COR-L47 (cell line): ENCODE data around the gene GPR61.

Source experiments
- DNase-seq: peaks from one replicate; lab custom pipeline; 2025; lab: John Stamatoyannopoulos, UW

GPR61 gene

DNA sequence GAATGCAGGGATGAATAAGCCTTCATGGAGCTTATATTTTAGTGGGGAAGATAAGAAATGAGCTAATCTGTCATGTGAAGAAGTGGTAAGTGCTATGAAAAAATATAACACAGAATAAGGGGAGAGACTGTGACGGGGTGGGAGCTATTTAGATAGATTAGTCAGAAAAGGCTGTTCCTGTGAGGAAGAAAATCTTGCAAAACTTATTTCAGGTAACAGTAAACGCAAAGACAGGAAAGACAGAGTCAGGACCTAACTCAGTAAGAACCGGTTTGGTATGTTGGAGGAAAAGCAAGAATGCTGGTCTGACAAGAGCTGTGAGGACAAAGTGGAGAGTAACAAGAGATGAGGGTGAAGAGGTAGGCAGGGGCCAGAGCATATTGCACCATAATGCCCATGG, 30.7 kb downstream of the GPR61 start:
- no peak for DNase-seq

DNA sequence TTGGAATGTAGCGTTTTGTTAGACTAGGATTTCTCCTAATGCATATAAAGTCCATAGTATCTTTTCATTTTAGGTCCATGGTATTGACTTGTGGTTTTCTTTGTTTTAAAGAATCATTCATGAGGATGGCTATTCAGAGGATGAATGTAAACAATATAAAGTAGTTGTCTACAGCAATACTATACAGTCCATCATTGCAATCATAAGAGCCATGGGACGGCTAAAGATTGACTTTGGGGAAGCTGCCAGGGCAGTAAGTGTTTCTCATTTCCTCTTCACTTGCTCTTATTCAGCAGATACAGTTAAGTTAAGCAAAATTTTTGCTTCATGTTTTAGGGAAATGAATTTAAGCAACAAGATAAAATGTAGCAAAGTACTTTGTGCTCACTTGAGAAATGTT, 34.1 kb downstream of the GPR61 start:
- no peak for DNase-seq

DNA sequence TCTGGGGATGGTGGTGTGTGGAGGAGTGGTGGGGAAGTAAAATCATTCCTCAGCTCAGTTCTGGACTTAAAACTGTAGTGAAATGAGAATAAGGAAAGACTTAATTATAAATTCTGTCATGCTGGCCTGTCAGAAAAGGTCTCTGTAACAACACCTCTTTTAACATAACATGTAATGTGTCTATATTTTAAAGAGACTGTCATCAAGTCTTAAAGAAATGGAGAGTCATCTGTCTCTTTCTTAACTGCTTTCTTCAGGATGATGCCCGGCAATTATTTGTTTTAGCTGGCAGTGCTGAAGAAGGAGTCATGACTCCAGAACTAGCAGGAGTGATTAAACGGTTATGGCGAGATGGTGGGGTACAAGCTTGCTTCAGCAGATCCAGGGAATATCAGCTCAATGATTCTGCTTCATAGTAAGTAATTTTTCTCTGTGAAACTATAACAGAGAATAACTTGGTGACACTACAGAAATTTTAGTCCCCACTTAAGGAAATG, 39.3 kb downstream of the GPR61 start:
- DNase-seq: no peak

DNA sequence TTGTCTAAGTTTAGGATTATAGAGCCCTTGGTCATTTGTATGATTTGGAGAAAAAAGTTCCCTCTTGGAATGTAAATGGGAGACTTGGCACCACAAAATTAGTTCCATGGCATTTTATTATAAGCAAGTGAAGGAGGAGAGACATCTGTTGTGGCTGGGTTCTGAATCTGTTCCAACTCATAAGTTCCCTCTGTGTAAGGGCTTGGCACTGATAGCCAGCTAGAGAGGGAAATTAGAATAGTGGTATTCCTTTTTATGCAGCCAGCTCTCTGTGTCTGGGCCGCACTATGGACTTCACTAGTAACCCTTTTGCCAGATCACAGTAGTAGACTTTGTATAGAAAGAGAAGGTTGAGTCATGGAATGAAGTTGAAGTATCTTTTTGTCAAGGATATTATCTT, 39.8 kb downstream of the GPR61 start:
- no peak for DNase-seq

GRCh38 chr1:109582021-109582420, 42.3 kb downstream of the GPR61 start:
- no peak for DNase-seq

- no peak for DNase-seq
Measured at GRCh38 chr1:109584766-109585165, 45.1 kb downstream of the GPR61 start.

DNA sequence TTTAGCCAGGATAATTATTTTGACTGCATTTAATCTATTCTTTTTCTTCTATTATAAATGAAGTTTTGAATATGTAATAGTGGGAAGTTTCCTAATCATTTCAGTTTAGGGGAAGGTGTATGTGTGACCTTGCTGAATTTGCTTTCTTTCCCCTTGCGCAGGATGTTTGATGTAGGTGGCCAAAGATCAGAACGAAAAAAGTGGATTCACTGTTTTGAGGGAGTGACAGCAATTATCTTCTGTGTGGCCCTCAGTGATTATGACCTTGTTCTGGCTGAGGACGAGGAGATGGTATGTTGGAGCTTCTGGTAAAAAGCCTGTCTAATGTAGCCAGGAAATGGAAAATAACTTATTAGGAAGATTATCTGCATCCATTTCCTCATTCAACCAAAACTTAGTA, 46.4 kb downstream of the GPR61 start:
- no peak for DNase-seq

DNA sequence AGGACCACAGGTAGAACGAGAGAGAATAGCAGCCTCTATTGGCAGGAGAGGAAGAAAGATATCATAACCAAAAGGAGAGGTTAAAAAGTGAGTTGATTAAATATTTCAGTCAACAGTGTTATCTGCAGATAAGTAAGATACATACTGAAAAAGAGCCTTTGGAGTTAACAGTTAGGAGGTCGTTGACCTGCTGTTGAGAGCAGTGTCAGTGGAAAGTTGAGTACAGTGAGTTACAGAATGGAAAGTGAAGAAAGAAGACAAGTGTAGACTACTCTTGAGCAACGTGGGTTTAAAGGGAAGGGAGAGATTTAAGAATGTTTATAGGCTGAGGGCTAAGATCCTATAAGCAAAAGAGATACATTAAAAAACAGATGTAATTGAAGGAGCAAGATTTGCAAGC, 49.5 kb downstream of the GPR61 start:
- DNase-seq: no peak

DNA sequence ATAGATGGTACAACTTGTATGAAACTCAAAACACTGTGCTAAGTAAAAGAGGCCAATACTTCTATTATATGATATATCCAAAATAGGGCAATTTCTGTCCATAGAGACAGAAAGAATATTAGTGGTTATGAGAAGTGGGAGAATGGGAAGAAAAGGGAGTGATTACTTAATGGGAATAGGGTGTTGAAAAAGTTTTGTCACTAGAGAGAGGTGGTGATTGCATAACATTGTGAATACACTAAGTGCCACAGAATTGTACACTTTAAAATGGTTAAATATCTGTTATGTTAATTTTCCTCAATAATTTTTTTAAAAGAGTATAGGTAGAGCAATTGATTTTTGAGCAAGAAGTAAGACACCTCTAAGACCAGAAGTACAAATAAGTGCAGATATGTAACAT, 50.0 kb downstream of the GPR61 start:
- no peak for DNase-seq

DNA sequence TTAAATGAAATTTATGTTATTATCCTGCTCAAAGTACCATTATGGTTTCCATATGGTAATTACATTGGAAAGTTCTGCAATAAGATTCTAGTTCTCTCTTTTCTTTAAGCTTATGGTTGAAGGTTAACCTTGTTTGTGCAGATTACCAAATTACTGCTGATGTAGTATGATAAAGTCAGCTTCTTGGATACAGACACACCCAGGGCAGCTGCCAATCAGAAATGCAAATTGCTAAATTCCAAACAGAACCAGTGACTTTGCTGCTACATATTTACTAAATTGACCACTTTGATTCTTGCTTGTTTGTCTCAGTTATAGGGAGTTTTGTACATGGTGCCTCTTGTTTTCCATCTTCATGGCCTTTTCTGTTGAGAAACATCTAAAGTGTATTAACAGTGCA, 53.2 kb downstream of the GPR61 start:
- no peak for DNase-seq

GRCh38 chr1:109595531-109595930, 55.9 kb downstream of the GPR61 start:
- no peak for DNase-seq
